Amniotic epithelial cell (primary cell): ENCODE results near the gene GDF7.

Experiments
- DNase-seq: peaks from one replicate; pipeline ENCODE4 v3.0.0-alpha.2; 2010; ENCODE audit warnings: low read depth

The GDF7 gene

DNA sequence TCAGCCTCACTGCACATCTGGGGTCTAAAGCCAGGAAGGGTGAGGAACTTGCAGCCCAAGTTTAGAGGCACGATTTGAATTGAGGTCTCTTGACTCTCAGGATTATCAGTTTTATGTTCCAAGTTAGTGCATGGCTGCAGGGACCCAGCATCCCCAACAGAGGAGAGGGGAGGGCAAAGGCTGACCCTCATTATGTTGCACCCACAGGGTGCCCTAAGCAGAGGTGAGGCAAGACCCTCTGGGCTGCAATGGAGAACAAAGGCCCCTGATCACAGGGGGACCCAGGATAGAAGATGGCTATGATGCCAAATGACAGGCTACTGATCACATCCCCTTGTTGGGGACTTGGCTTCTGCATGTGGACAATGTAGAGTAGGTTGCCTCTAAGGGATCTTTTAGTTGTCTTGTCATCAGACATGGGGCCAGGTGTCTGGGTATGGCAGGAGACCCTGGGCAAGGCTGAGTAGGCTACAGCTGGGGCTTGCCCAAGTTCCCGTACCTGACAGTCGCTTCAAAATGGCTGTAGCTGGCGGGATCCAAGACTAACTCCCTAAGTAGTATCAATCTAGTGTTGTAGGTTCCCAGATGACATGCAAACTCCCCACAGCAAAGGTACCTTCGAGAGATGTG lies 4.5 kb upstream of the GDF7 start:
- DNase-seq = no peak

DNA sequence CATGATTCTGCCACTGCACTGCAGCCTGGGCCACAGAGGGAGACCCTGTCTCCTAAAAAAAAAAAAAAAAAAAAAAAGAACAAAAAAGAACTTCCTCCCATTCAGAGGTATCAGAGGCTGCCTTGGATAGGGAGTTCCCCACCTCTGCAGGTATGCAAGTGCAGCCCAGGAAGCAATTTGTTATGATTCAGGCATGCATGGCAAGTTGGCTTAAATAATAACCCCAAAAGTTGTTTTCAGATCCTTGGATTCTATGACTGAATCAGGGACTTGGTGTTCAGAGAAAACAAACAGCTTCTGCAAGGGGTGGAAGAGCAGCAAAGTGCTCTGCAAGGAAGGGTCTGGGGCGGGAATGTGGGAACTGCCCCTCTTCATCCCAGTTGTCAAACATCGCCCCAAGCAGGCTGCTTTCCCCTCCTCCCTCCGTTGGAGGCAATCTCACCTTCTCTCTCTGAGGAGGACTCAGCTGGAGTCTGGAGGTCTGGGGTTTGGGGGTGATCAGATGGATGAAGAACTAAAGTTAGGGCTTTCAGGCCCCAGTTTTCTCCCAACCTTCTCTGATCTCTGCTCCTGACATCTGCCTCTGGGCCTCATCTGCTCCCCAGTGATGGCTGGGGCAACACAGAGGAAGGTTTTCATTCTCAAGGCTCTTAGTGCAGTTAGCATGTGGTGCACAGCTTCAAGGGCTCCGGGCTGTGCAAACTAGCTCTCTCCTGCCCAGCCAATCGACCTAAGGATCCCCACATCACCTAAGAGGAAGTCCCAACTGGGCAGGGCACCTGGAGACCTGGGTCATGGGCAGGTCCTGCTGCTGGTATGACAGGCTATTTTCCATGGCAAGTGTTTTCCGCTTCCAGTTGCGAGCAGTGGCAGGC lies 3.5 kb upstream of the GDF7 start:
- no peak for DNase-seq

GRCh38 chr2:20664071-20664390 lies 2.9 kb upstream of the GDF7 start:
- no peak for DNase-seq

- DNase-seq = no peak
These were observed 2.3 kb upstream of the GDF7 start for GRCh38 chr2:20664431-20665242.

- DNase-seq = no peak
These were observed 1.5 kb upstream of the GDF7 start for GRCh38 chr2:20665243-20666004.

GRCh38 chr2:20666005-20666303 lies 990 bp upstream of the GDF7 start:
- no peak for DNase-seq

- no peak for DNase-seq
These were observed 197 bp downstream of the GDF7 start for GRCh38 chr2:20667151-20667530.

DNA sequence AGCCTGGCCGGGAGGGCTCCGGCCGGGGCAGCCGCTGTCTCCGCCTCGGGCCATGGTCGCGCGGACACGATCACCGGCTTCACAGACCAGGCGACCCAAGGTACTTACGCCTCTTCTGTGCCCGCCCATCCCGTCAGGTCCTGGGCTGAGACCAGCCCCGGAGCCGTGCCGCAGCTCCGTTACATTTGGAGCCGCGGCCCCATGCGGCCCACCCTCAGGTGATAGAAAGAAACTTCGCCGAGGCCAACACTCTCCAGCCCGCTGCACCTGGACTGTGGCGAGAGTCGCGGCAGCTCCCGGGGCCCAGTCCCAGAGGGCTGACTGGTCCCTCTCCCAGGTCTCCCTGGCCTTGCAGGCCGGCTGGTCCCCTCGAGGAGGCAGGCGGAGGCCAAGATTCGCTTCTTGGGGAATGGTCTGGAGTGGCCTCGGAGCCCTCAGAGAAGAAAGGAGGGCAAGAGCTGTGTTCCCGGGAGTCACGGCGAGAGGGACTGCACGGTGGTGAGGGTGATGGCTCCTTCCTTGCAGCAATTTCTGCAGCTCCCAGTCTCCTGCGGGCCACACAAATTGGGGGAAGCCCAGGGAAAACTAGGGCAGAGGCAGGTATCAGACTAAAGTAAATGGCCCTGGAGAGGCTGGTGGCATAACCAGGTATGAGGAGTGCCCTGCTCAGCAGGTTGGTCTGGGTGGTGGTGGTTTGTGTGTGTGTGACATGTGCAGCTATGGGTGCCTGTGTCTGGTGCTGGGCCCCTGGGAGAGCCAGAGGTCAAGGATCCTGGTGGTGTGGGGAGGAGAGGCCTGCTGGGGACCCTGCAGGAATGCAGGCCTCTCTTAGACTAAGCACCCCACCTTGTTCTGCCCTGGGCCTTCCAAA lies 822 bp downstream of the GDF7 start:
- DNase-seq = no peak

DNA sequence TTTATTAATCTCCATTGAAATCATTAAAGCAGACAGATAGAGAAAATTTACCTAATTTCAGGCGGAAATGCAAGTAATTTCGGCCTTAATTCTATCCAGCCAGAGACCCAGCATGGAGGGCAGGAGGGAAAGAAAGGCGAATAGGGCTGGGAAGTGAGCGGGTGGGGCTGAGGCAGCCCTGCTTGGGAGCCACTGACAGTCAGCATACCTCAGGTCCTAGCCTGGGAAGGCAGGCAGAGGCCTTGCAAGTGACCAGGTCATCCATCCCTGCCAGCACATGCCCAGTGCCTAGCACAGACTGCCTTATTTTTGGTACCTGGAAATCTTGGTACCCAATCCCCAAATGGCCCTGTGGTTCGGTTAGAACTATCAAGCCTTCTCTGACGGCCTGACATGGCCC lies 1.5 kb downstream of the GDF7 start:
- DNase-seq = no peak

- DNase-seq = no peak
These were observed 2.0 kb downstream of the GDF7 start for GRCh38 chr2:20668871-20669475.

GRCh38 chr2:20669562-20670314 lies 2.8 kb downstream of the GDF7 start:
- DNase-seq = no peak

DNA sequence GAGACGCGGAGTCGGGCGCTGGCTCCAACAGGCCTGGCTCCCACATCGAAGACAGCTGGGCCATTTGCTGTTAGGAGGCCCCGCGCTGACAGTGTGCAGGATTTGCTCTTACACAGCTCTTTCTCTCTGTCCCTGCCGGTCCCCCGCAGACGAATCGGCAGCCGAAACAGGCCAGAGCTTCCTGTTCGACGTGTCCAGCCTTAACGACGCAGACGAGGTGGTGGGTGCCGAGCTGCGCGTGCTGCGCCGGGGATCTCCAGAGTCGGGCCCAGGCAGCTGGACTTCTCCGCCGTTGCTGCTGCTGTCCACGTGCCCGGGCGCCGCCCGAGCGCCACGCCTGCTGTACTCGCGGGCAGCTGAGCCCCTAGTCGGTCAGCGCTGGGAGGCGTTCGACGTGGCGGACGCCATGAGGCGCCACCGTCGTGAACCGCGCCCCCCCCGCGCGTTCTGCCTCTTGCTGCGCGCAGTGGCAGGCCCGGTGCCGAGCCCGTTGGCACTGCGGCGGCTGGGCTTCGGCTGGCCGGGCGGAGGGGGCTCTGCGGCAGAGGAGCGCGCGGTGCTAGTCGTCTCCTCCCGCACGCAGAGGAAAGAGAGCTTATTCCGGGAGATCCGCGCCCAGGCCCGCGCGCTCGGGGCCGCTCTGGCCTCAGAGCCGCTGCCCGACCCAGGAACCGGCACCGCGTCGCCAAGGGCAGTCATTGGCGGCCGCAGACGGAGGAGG lies 3.5 kb downstream of the GDF7 start:
- DNase-seq = no peak

GRCh38 chr2:20671036-20671735 lies 4.2 kb downstream of the GDF7 start:
- no peak for DNase-seq

GRCh38 chr2:20671736-20672080 lies 4.8 kb downstream of the GDF7 start:
- no peak for DNase-seq

DNA sequence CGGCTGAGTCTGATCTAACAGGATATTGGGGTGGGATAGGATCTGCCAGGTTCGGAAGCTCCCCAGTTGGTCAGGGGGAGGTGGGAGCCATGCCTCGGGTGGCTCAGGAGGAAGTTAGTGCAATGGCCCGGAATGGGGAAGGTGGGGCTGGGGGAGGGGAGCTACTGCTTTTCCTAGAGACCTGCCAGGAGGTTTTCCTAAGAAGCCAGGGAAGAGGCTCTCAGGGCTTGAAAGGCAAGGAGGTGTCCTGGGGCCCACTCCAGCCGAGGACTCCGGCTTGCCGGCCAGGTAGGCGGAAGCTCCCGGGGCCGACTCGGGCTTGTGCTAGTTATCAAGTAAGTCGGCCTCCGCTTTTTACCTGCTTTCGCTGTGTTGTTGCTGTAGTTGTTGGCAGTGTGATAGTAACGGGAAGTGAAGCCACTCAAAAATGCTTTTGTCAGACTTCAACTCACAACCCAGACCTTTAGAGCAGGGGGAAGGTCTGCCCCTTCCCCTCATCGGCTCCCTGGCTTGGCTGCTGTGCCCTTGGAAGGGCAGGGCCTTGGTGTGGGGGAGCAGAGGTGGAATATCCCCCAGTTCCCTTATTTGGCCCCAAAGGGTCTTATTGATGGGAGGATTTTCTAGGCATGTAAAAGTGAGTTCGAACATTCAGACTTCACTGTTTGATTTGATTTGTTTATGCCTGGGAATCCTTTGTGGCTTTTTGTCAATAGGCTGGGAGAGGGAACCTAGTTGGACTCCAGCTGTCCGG lies 5.4 kb downstream of the GDF7 start:
- DNase-seq = no peak

GRCh38 chr2:20673686-20674308 lies 6.9 kb downstream of the GDF7 start:
- no peak for DNase-seq

DNA sequence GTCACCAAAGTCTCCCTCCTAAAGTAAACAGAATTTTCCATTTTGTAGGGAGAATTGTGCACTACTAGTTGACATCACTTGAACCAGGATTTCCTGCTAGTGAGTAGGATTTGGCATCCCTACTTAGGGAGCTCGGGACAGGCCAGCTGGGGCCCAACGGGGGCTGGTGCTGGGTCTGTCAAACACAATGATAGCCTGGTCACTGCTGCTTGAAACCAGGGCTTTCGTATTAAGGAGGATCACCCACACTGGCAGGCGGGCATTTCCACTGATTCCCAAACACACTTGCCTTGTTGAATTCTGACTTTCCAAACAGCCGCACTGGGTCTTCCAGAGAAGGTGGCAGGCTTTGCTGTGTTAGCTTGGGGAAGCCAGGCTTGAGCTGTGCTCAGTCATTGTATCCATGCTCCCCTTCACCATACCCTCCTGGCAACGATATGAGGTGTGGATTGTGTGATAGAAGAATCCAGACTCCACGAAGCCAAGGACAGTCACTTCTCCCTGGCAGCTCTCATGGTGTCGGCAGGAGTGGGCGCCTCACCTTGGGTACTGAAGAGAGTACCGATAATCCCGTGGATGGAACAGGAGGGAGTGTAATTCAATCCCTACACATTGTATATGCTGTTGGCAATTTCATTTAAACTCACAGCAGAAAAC lies 7.5 kb downstream of the GDF7 start:
- no peak for DNase-seq
